GM18502 (cell line): Measurements from ENCODE around the gene LRRC3B.

Experiments
- ATAC-seq: cut with Tn5 transposase; IDR thresholded peaks from one replicate; pipeline ENCODE4 v1.9.1; 2021; ENCODE audit warnings: mild to moderate bottlenecking; ENCODE audit not compliant: unreplicated experiment, poor library complexity

The LRRC3B gene

DNA sequence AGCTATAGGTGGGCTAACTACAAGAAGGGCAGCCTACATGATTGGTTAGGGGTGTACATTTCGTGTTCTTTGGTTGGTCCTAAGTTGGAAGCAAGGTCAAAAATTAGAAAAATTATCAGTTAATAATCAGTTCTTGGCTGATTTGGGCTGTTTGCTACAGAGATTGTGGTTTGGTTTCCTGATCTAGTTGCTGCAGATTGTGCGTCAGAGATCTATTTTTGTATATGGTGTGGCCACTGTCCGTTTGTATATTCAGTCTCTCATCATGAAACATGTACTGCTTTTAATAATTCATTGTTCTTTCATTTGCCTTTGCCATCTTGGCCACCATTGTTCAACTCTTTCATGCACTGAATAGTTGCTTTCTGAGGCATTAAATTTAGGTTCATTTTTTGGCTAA, 80.9 kb downstream of the LRRC3B start:
- ATAC-seq, result no peak

DNA sequence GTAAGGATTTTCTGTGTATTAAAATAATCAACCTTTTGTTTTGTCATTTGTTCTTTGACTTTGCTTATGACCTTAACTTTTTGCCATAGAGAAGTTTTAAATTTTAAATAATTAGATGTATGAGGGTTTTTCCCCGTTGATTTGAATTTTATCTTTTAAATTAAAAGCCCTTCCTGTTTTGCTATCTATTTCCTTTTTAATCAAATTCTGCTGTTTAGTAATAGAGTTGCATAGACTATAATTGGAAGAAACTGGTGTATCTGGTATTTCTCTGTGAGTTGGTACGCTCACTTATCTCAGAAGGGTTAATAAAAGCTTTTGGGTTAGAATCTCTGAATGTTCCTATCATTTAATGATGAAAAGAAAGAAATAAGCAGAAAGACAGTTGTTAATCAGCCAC, 82.2 kb downstream of the LRRC3B start:
- ATAC-seq, result no peak

DNA sequence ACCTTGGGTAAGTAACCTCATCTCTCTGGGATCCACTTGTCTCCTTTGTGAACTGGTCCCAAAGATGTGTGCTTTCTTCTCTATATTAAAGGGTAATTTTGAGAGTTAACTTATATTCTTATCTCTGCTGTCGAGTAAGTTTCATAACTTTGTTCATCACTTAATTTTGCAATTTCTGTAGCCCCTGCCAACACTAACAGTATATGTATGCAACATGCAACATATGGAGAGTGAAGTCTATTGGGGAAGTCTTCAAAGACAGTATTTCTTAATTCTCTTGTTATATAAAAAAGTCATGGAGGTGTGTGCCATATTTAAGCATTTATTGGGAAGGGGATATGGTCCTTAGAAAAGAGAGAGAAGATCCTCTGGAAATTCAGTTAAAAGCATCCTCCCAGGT, 85.9 kb downstream of the LRRC3B start:
- ATAC-seq, result no peak

DNA sequence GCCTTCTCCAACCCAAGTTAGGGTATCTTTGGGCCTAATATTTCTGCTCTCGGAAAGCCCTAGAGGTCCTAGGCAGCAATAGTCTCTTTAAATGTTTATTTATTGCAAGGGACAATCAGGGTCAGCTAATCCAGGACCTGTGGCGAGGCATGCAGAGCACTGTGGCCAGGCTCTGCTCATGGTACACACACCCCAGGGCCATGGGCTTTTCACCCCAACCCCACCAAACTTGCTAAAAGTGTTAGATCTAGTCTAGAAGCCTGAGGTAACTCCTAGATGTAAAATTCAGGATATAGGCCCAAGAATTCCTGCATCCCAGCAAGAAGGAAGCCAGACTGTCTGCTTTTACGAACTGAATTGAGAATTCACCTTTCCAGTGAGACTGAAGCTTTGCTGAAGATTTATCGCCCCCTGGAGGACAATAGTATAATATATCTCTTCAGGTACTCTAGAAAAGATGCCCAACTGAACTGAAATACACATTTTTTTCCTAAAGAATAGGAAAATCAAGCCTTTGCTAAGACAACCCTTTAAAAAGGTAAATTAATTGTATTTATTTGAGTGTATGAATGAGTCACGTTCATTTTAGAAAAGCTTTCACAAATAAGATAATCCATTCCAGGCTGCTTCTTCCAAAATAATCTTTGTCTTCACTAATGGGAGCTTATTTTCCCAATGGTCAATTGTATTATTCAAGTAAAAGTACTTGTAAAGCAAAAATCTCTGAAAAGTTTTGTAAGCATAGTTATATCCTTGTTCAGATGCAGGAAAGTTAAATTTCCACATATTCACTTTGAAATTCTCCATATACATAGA, 89.8 kb downstream of the LRRC3B start:
- peak; percentile 90 for ATAC-seq

DNA sequence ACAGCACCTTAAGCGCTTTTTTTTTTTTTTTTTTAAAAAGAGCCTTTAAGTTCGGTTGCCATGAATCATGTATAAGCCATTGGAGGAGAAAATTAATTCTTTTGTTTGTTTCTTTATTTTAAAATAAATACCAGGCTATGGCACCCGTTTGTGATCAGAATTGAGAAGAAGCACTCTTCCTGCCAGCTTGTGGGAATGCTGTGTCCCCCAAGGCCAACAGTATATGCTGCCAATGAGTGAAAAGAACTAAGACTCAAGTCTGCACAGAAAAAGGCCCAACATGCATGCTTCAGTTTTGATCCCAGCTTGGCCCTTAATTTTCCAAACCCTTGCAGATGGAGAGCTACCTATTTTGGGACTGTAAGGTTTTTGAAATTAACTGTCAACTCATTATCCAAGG, 90.5 kb downstream of the LRRC3B start:
- ATAC-seq, result no peak

DNA sequence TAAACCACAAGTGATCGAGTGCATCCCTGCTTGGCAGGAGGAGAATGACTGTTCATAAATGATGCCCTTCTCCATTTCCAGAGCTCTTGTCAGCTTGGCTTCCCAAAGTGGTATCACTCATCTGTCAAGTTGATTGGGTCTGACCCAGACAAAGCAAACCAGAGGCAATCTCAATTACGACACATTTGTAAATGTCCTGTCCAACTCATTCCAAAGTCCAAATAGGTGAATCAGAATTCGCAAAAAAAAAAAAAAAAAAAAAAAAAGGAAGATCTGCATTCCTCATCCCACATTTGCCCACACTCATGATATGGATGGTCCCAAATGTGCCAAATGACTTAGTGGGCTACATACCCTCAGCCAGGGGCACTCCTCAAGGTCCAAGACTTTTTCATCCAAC, 91.9 kb downstream of the LRRC3B start:
- no peak for ATAC-seq

DNA sequence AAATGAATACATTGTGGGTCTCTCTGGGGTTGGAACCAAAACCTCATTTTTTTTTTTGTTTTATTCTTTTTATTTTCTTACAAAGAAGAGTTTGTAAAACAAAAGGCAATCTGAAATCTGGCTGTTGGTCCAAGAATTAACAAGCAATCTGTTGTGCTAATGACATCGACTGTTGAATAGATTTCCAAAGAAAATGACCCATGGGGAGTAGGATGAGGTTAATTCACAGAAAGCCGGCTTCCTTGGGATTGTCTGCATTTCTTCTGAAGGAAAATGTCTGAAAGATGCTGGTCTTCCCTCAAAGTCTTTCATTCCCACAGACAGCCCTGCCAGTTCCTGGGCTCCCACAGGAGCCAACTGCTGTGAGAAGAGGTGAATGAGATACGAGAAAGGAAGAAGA, 92.9 kb downstream of the LRRC3B start:
- ATAC-seq, result no peak

DNA sequence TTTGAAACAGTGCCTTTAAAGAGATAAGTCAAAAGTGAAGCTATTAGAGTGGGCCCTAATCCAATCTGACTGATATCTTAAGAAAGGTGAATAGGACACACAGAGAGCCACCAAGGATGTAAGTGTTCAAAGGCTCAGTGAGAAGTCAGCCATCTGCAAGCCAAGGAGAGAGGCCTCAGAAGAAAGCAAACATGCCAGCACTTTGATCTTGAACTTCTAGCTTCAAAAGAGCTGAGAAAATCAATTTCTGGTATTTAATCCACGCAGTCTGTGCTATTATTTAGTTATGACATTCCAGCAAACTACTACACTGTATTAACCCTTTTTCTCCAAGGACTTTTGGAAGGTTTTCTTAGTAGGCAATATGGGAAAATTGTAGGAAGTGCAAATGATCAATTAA, 95.7 kb downstream of the LRRC3B start:
- ATAC-seq, result no peak

DNA sequence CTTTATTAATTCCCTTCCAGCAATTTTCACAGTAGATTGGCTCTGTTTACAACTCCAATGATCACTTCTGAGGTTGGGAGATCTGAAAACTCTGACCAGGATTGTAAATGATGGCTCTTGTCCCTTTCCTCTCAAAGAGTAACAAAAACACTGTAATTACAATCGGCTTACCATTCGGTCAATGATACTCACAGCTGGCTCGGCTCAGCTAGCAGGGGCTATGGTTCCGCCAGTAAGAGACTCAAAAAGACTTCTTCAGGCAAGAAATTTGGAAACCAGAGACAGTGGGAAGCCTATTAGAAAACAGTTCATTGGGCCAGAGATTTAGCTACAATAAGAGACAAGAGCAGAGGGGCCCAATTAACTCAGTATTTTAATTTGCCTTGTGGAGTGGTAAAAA, 96.6 kb downstream of the LRRC3B start:
- ATAC-seq, result no peak

DNA sequence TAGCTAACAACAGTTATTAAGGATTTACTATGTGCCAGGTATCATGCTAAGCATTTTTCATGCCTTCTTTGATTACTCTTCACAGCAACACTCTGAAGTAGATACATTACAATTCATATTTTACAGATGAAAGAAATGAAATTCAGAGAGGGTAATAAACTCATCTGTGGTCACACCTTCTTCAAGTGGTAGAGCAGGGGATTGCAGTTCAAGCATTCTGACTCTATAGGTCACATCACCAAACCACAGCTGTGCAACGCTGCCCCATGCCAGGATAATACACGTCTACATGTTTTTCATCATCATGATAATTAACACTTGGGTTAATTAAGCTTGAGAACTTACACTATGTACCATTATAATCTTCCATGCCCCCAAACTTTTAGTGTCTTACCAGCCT, 98.5 kb downstream of the LRRC3B start:
- ATAC-seq, result no peak

DNA sequence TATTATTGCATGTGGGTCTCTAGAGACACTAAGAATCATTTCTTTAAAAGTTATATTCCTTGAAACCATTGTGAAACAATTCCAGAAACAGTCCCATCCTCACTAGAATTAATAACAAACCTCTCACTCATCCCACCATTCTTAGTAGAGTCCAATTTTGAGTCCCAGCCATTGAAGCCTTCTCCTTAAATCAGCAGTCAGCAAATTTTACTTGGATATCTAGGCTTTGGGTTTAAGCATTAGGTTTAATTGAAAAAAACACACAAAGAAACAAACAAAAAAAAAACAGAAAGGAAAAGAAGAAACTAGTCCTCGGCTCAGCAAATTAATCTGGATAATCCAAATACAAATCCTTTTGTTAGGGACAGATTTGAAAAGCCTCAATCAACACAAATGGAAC, 109.3 kb downstream of the LRRC3B start:
- no peak for ATAC-seq

DNA sequence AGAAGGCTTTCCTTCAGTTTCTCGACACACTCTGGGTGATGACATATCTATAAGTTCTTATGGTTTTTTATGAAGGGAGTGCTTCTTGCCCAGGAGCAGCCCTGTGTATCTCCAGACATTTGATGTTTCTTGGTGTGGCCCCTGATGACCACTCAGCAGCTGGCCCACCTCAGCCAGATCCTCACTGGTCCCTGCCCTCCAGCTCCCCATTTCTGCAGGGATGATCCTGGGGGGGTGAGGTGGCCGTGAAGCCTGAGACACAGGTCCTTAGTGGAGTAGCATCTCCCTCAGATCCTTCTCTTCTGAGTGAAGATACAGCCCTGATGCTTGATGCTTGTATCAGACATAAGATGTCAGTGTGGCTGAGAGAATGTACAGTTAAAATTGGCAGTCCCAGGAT, 127.7 kb downstream of the LRRC3B start:
- ATAC-seq, result no peak

DNA sequence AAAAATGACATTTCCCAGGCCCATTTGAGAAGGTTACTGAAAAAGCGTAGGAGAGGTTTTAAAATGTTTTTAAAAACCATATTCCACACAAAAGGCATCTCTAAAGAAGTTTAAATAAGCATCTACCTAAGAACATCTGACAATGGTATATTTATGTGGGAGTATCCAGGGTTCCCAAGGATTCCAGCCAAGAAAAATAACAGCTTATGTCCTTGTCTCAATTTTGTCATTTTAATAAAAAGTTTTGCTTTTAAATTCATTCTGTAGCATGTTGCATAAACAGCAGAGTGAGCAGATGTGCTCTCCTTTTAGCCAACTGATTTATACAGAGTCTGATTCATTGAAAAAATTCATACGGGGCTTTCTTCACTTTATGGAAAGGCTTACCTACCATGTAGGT, 129.9 kb downstream of the LRRC3B start:
- no peak for ATAC-seq

DNA sequence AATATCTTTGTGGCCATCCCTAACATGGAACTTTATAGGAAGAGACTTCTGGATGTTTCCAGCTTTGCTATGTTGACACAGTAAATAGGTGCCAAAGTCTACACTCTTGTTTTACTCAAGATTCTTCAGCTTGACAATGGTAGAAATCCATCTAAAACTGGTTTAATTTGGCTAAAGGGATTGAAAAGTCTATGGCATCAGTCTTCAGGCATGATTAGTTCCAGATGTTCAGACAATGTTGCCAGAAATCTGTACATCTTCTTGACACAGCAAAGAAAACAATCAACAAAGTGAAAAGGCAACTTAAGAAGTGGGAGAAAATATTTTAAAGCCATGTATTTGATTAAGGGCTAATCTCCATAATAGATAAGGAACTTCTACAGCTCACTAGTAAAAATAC, 130.5 kb downstream of the LRRC3B start:
- ATAC-seq, result no peak

DNA sequence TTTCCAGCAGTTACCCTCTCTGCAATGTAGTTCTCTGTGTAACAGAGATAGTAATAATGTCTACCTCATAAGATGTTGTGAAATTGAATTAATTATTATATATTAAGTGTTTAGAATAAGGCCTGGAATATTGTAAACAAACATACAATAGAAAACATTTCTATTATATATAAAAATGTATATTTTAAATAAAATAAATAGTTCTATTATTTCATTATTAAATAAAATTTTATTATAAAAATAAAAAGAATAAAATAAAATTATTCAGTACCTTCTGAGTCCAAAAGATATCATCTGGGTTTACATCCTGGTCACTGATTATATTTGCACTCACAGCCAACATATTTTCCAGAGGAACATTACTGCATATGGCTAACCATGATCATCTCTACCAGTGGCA, 135.4 kb downstream of the LRRC3B start:
- no peak for ATAC-seq
